HepG2 (cell line): ENCODE data around the gene RSKR. TPM values are rescaled to one million over a fixed set of nuclear protein-coding genes. Genes with fewer than 3 reads are reported as not detected.

ENCODE experiments used
- AKAP8 ChIP-seq: sonication (generic); formaldehyde crosslinking; IDR thresholded peaks from 2 replicates; pipeline ENCODE4 v1.5.1; 2020; ENCODE audit warnings: mild to moderate bottlenecking, missing genetic modification reagents
- ARHGAP35 ChIP-seq: sonication (generic); formaldehyde crosslinking; IDR thresholded peaks from 2 replicates; pipeline ENCODE4 v1.9.0; 2022; ENCODE audit warnings: mild to moderate bottlenecking, inconsistent platforms, moderate library complexity, missing genetic modification reagents, borderline replicate concordance
- CC2D1A ChIP-seq: sonication (generic); formaldehyde crosslinking; IDR thresholded peaks from 2 replicates; pipeline ENCODE4 v1.8.1; 2023; ENCODE audit warnings: mild to moderate bottlenecking, missing genetic modification reagents
- ELK4 ChIP-seq: sonication (generic); formaldehyde crosslinking; IDR thresholded peaks from 2 replicates; pipeline ENCODE4 v1.9.0; 2021; ENCODE audit warnings: missing genetic modification reagents, borderline replicate concordance
- NFAT5 ChIP-seq: sonication (generic); formaldehyde crosslinking; IDR thresholded peaks from 2 replicates; pipeline ENCODE4 v1.4.0; 2020; ENCODE audit warnings: missing genetic modification reagents
- NPAS2 ChIP-seq: sonication (generic); formaldehyde crosslinking; IDR thresholded peaks from 2 replicates; pipeline ENCODE4 v1.8.0; 2022; ENCODE audit warnings: mild to moderate bottlenecking, missing genetic modification reagents, borderline replicate concordance
- PPARG ChIP-seq: conservative IDR thresholded peaks from 2 replicates; pipeline ENCODE4 v1.6.1; 2016; ENCODE audit warnings: missing biosample characterization, missing genetic modification reagents
- SMAD3 ChIP-seq: sonication (generic); formaldehyde crosslinking; IDR thresholded peaks from 2 replicates; pipeline ENCODE4 v1.4.0; 2020; ENCODE audit warnings: missing genetic modification reagents
- TARDBP ChIP-seq: sonication (generic); formaldehyde crosslinking; IDR thresholded peaks from 2 replicates; pipeline ENCODE4 v1.8.0; 2022; ENCODE audit warnings: mild to moderate bottlenecking, missing genetic modification reagents
- ZFP36L1 ChIP-seq: sonication (generic); formaldehyde crosslinking; IDR thresholded peaks from 2 replicates; pipeline ENCODE4 v1.8.0; 2022; ENCODE audit warnings: mild to moderate bottlenecking, missing genetic modification reagents, moderate library complexity
- ZFYVE20 ChIP-seq: sonication (generic); formaldehyde crosslinking; IDR thresholded peaks from 2 replicates; pipeline ENCODE4 v1.8.0; 2023; ENCODE audit warnings: low read depth, mild to moderate bottlenecking, moderate library complexity, missing genetic modification reagents, borderline replicate concordance
- ZMAT5 ChIP-seq: sonication (generic); formaldehyde crosslinking; IDR thresholded peaks from 2 replicates; pipeline ENCODE4 v1.5.0; 2020; ENCODE audit warnings: mild to moderate bottlenecking, low read depth, missing genetic modification reagents, borderline replicate concordance
- ZNF263 ChIP-seq: sonication (generic); formaldehyde crosslinking; IDR thresholded peaks from 2 replicates; pipeline ENCODE4 v1.4.0; 2020; ENCODE audit warnings: missing genetic modification reagents
- ZNF720 ChIP-seq: sonication (generic); formaldehyde crosslinking; IDR thresholded peaks from 2 replicates; pipeline ENCODE4 v1.4.0; 2020; ENCODE audit warnings: missing genetic modification reagents
- ZNF83 ChIP-seq: sonication (generic); formaldehyde crosslinking; IDR thresholded peaks from 2 replicates; pipeline ENCODE4 v1.4.0; 2020; ENCODE audit warnings: missing genetic modification reagents, mild to moderate bottlenecking, borderline replicate concordance
- polyA plus RNA-seq, 8 experiments: library from polyadenylated mRNA; depleted of rRNA in 3 of 8; stranded (reverse) in 7 of 8; unstranded in 1 of 8; fragments of >200 nt; fragmentation: Illumina TruSeq in 4 of 8; extraction: Trizol in 4 of 8; gene quantifications; 2 replicates each; pipeline versions ENCODE4 v1.2.1 to v1.2.3, GENCODE V29; 2011 to 2016; ENCODE audit warnings: low read depth in 4 of 8, missing spikeins in 1 of 8, mixed read lengths in 1 of 8; ENCODE audit not compliant: insufficient read depth in 1 of 8
- total RNA-seq, 5 experiments: library from RNA; depleted of rRNA; stranded (reverse); fragments of >200 nt; fragmentation: Illumina TruSeq; extraction: Trizol; gene quantifications; 2 replicates each; pipeline ENCODE4 v1.2.3, GENCODE V29; 2016; ENCODE audit warnings: low read depth in 1 of 5
- TF ChIP-seq, protein P1 (sequence below): sonication (generic); formaldehyde crosslinking; IDR thresholded peaks from 2 replicates; pipeline ENCODE4 v1.4.0; 2020; ENCODE audit warnings: missing genetic modification reagents, borderline replicate concordance
- TF ChIP-seq, protein P2 (sequence below): sonication (generic); formaldehyde crosslinking; IDR thresholded peaks from 2 replicates; pipeline ENCODE4 v1.8.1; 2023; ENCODE audit warnings: mild to moderate bottlenecking, moderate library complexity, missing genetic modification reagents

RSKR gene
- total and polyA plus RNA-seq, 2 of the 13 experiments (the other 11 are each of a cell fraction or from before 2014, with no cell fraction given), result 5.0 to 10.4 TPM

DNA sequence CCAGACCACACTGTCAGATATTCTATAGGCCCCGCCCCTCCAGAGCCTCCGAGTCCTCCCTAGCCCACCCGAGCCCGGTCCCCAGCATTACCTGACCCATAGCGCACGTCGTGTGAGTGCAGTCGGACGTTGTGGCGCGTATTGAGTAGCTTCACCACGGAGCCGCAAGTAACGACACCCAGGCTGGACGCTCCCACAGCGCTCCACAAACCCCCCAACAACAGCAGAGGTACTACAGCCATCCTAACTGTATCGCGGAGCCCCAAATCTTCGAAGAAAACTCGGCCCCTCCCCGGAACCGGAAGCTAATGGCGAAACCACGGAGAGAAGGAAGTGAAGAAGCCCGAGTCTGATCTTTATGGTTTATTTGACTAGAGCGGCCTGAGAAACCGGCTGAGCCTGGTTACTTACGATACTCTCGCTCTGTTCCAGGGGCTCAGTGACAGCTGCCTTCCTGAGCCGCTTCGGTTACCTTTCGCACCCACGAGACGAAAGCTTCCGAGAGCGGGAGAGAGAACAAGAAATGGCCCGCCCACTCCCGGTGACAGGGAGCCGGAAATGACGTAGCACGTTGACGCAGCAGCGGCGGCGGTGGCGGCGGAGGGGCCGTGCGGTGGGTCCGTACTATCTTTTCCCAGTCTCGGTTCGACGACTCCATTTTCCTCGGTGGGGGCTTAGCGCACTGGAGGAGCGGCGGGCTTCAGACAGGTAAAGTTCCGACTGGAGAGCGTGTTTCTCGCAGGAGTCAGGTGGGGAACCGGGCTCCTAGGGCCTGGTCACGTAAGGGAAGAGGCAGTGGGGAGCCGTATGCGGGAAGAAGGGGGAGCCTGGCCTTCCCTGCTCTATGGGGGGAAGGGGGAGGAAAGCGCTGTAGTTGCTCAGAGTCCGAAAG is 47.9 kb upstream of the RSKR start, which contains the start of the genes SDF2 and SUPT6H (continued):
- TF ChIP-seq, protein P1, sequence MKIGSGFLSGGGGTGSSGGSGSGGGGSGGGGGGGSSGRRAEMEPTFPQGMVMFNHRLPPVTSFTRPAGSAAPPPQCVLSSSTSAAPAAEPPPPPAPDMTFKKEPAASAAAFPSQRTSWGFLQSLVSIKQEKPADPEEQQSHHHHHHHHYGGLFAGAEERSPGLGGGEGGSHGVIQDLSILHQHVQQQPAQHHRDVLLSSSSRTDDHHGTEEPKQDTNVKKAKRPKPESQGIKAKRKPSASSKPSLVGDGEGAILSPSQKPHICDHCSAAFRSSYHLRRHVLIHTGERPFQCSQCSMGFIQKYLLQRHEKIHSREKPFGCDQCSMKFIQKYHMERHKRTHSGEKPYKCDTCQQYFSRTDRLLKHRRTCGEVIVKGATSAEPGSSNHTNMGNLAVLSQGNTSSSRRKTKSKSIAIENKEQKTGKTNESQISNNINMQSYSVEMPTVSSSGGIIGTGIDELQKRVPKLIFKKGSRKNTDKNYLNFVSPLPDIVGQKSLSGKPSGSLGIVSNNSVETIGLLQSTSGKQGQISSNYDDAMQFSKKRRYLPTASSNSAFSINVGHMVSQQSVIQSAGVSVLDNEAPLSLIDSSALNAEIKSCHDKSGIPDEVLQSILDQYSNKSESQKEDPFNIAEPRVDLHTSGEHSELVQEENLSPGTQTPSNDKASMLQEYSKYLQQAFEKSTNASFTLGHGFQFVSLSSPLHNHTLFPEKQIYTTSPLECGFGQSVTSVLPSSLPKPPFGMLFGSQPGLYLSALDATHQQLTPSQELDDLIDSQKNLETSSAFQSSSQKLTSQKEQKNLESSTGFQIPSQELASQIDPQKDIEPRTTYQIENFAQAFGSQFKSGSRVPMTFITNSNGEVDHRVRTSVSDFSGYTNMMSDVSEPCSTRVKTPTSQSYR, result peak; percentile 63; the same call in 1 of the 2 replicates
- TF ChIP-seq ZNF83 (CRISPR knock-in tag) (no peak), SMAD3 (CRISPR knock-in tag) (peak; percentile 69), ELK4 (CRISPR knock-in tag) (no peak), ZNF720 (CRISPR knock-in tag) (no peak), ZFP36L1 (CRISPR knock-in tag) (no peak), ZFYVE20 (CRISPR knock-in tag) (no peak), NPAS2 (CRISPR knock-in tag) (no peak), AKAP8 (CRISPR knock-in tag) (0 out of 2 replicates have a peak, but pooled peaks have one; percentile 20), ZMAT5 (CRISPR knock-in tag) (no peak), NFAT5 (CRISPR knock-in tag) (no peak), TARDBP (CRISPR knock-in tag) (0 out of 2 replicates have a peak, but pooled peaks have one; percentile 42), CC2D1A (CRISPR knock-in tag) (no peak), ZNF263 (CRISPR knock-in tag) (peak; percentile 86), PPARG (CRISPR knock-in tag) (0 out of 2 replicates have a peak, but pooled peaks have one; percentile 39), ARHGAP35 (CRISPR knock-in tag) (no peak; the same call in 1 of the 2 replicates)
- TF ChIP-seq, protein P2, sequence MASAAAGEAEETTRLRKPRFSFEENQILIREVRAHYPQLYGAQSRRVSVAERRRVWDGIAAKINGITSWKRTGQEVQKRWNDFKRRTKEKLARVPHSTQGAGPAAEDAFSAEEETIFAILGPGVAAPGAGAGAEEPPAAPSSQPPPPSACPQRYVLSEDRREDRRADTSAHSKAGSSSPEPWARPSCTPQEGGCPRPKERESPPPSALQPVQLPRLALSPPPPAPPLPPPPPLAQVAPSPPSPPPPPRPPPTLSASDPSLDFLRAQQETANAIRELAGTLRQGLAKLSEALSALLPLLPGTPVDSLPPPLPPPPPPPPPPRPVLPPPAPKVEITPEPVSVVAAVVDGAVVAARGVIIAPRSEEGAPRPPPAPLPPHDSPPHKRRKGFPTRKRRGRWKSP (CRISPR knock-in tag), result peak; percentile 55; the same call in 1 of the 2 replicates
